ENCODE measurements around the gene RABGGTB. TPM values are rescaled to one million over a fixed set of nuclear protein-coding genes. Genes with fewer than 3 reads are reported as not detected.

The RABGGTB gene
- total RNA-seq, 1 donor from 2014 or later = 71.6 TPM

GRCh38 chr1:75785320-75785982 lies 605 bp upstream of the RABGGTB start:
- ATAC-seq = peak; percentile 16
- Histone ChIP-seq H3K27ac (peak overlapping the region; percentile 86), H3K36me3 (peaks cover 20% of the 10 kb centered on the region), H3K9me3 (no peaks in the 10 kb centered on the region), H3K27me3 (no peaks in the 10 kb centered on the region), H3K4me3 (peak overlapping the region; percentile 77), H3K4me1 (peaks cover 35% of the 10 kb centered on the region)
- TF ChIP-seq, protein P1, sequence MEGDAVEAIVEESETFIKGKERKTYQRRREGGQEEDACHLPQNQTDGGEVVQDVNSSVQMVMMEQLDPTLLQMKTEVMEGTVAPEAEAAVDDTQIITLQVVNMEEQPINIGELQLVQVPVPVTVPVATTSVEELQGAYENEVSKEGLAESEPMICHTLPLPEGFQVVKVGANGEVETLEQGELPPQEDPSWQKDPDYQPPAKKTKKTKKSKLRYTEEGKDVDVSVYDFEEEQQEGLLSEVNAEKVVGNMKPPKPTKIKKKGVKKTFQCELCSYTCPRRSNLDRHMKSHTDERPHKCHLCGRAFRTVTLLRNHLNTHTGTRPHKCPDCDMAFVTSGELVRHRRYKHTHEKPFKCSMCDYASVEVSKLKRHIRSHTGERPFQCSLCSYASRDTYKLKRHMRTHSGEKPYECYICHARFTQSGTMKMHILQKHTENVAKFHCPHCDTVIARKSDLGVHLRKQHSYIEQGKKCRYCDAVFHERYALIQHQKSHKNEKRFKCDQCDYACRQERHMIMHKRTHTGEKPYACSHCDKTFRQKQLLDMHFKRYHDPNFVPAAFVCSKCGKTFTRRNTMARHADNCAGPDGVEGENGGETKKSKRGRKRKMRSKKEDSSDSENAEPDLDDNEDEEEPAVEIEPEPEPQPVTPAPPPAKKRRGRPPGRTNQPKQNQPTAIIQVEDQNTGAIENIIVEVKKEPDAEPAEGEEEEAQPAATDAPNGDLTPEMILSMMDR (IDR thresholded peaks at IDR 0.05) = no peak
- intact Hi-C loops (cut with DNase I) = no loop called here
- DNase-seq = no peak

DNA sequence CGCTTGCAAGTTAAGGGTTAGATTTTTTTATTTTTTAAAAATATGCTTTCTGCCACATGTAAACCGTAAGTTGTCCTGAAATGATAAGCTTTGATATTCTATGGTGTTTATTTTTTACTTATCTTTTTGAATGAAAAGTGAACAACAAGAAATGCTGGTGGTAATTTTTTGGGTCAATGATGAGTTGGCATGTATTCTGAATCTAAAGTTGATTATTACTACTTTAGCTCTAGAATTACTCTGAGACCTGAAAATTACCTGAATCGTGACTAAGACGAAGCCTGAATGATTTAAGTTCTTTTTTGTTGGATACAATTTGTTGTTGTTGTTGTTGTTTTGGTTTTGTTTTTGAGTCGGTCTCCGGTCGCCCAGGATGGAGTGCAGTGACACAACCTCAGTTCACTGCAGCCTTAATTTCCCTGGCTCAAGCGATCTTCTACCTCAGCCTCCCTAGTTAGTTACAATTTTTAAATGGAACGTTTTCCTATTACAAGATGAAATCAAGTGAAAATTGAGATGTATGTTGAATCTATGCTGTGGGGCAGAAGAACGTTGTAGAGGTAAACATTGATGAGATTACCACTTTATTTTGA lies 941 bp downstream of the RABGGTB start:
- Histone ChIP-seq H3K27ac (peak overlapping the region; percentile 86), H3K4me1 (peaks cover 44% of the 10 kb centered on the region), H3K4me3 (peak overlapping the region; percentile 77), H3K9me3 (no peaks in the 10 kb centered on the region), H3K27me3 (no peaks in the 10 kb centered on the region), H3K36me3 (peaks cover 35% of the 10 kb centered on the region)
- ATAC-seq = no peak
- no peak for DNase-seq
- intact Hi-C loops (cut with DNase I) = no loop called here
- TF ChIP-seq, protein P1 (IDR thresholded peaks at IDR 0.05) = no peak

- peak overlapping the region; percentile 86 for H3K27ac ChIP-seq
- H3K36me3 ChIP-seq = peaks cover 40% of the 10 kb centered on the region
- no peak for ATAC-seq
- H3K27me3 ChIP-seq = no peaks in the 10 kb centered on the region
- intact Hi-C loops (cut with DNase I) = no loop called here
- no peak for DNase-seq
- H3K4me3 ChIP-seq = peak overlapping the region; percentile 77
- H3K9me3 ChIP-seq = no peaks in the 10 kb centered on the region
- TF ChIP-seq, protein P1 (IDR thresholded peaks at IDR 0.05) = no peak
- H3K4me1 ChIP-seq = peaks cover 44% of the 10 kb centered on the region
These were observed 1.5 kb downstream of the RABGGTB start for GRCh38 chr1:75787524-75787923.

GRCh38 chr1:75789988-75790387 lies 3.9 kb downstream of the RABGGTB start:
- H3K27me3 ChIP-seq = no peaks in the 10 kb centered on the region
- intact Hi-C loops (cut with DNase I) = no loop called here
- ATAC-seq (no peak), DNase-seq (no peak)
- no peaks in the 10 kb centered on the region for H3K9me3 ChIP-seq
- H3K27ac ChIP-seq = no peak overlapping the region
- no peak overlapping the region for H3K4me3 ChIP-seq
- TF ChIP-seq, protein P1 (IDR thresholded peaks at IDR 0.05) = no peak
- peaks cover 65% of the 10 kb centered on the region for H3K36me3 ChIP-seq
- H3K4me1 ChIP-seq = peaks cover 44% of the 10 kb centered on the region

DNA sequence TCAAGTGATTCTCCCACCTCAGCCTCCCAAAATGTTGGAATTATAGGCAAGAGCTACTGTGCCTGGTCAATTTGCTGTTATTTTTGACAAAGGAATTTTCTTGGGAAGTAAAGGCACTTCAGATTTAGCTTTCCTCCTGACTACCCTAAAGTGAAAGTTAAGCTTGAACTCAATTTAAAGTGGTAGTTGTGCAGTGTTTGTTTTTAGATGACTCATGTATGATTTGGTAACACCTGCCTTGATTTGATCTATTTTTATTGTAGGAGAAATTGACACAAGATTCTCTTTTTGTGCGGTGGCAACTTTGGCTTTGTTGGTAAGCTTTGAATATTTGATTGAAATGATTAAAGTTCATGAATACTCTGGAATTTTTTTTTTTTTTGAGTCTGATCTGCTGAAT lies 5.0 kb downstream of the RABGGTB start:
- Histone ChIP-seq H3K9me3 (no peaks in the 10 kb centered on the region), H3K36me3 (peaks cover 75% of the 10 kb centered on the region), H3K27ac (no peak overlapping the region), H3K4me3 (no peak overlapping the region), H3K27me3 (no peaks in the 10 kb centered on the region), H3K4me1 (peaks cover 44% of the 10 kb centered on the region)
- intact Hi-C loops (cut with DNase I) = no loop called here
- no peak for DNase-seq
- TF ChIP-seq, protein P1 (IDR thresholded peaks at IDR 0.05) = no peak
- ATAC-seq = peak; percentile 45
